ENCODE results near the gene C10orf90.

C10orf90 gene

DNA sequence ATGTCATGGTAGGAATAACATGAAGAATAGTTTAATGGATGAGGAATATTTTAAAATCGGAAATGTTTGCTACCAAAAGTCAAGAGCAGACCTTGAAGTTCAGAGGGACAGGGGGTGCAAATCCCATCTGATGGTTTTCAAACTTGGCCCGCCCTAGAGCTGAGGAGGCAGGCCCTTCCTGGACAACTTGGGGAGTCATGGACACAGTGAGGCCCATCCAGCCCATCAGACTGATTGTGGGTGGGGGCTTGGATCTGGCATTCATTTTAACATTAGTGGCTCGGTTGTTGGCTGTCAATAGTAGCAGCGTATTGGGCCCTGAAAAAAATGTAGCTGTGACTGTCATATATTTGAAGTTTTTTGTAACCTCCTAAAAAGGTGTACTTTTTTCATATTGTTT is 2.0 kb downstream of the C10orf90 start:
- no peak for DNase-seq (ENCODE audit: low read depth)
- no peak overlapping the region for H3K4me3 ChIP-seq (ENCODE audit: low read length)
- TF ChIP-seq, protein P1, sequence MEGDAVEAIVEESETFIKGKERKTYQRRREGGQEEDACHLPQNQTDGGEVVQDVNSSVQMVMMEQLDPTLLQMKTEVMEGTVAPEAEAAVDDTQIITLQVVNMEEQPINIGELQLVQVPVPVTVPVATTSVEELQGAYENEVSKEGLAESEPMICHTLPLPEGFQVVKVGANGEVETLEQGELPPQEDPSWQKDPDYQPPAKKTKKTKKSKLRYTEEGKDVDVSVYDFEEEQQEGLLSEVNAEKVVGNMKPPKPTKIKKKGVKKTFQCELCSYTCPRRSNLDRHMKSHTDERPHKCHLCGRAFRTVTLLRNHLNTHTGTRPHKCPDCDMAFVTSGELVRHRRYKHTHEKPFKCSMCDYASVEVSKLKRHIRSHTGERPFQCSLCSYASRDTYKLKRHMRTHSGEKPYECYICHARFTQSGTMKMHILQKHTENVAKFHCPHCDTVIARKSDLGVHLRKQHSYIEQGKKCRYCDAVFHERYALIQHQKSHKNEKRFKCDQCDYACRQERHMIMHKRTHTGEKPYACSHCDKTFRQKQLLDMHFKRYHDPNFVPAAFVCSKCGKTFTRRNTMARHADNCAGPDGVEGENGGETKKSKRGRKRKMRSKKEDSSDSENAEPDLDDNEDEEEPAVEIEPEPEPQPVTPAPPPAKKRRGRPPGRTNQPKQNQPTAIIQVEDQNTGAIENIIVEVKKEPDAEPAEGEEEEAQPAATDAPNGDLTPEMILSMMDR (IDR thresholded peaks at IDR 0.05; ENCODE audit: insufficient read depth, low read depth, low read length, missing control alignments) = no peak

DNA sequence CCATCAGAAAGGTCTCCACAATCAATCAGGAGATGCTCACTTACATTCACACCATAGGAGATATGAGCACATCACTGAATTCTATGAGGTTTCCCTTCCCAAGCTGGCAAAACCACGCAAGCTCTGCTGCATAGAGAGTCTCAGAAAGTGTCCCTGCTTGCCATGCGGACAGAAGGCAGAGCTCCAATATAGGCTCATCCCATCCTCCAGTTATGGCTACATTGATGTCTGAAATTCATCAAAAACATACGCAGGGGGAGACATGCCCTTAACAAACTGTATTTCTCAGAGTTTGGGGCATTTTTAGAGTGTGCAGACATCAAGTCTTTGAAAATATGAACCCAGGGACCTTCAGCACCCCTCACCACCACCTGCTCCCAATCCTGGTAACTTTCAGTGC is 2.9 kb downstream of the C10orf90 start:
- TF ChIP-seq, protein P1 (IDR thresholded peaks at IDR 0.05; ENCODE audit: insufficient read depth, low read depth, low read length, missing control alignments) = no peak
- H3K4me3 ChIP-seq (ENCODE audit: low read length) = no peak overlapping the region
- DNase-seq (ENCODE audit: low read depth) = no peak

- TF ChIP-seq, protein P1 (IDR thresholded peaks at IDR 0.05; ENCODE audit: insufficient read depth, low read depth, low read length, missing control alignments) = no peak
- DNase-seq (ENCODE audit: low read depth) = no peak
- H3K4me3 ChIP-seq (ENCODE audit: low read length) = no peak overlapping the region
These were observed 5.3 kb downstream of the C10orf90 start for GRCh38 chr10:126665207-126665606.

- TF ChIP-seq, protein P1 (IDR thresholded peaks at IDR 0.05; ENCODE audit: insufficient read depth, low read depth, low read length, missing control alignments) = no peak
- DNase-seq (ENCODE audit: low read depth) = peak; percentile 28
- H3K4me3 ChIP-seq (ENCODE audit: low read length) = no peak overlapping the region
These were observed 6.6 kb downstream of the C10orf90 start for GRCh38 chr10:126663880-126664279.

GRCh38 chr10:126663328-126663727 is 7.2 kb downstream of the C10orf90 start:
- no peak for DNase-seq (ENCODE audit: low read depth)
- H3K4me3 ChIP-seq (ENCODE audit: low read length) = no peak overlapping the region
- TF ChIP-seq, protein P1 (IDR thresholded peaks at IDR 0.05; ENCODE audit: insufficient read depth, low read depth, low read length, missing control alignments) = no peak

- H3K4me3 ChIP-seq (ENCODE audit: low read length) = no peak overlapping the region
- DNase-seq (ENCODE audit: low read depth) = no peak
- TF ChIP-seq, protein P1 (IDR thresholded peaks at IDR 0.05; ENCODE audit: insufficient read depth, low read depth, low read length, missing control alignments) = no peak
These were observed 8.5 kb downstream of the C10orf90 start for GRCh38 chr10:126661841-126662515.

DNA sequence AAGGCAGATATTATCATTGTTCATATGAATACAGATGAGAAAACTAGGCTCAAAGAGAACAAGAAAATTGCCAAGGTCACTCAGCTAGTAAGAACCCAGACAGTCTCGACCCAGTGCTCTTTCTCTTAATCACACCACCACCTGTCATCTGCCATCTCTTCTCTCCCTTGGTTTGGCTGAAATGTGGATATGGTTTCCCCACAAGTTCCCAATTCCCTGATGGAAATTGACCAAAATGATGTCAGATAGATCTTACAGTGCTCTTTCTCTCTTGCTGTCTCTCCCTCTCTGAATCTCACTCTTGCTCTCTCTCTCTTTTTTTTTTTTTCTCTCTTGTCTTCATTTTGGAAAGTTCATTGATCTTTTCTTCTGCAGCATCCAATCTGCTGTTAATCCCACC is 9.1 kb downstream of the C10orf90 start:
- no peak for DNase-seq (ENCODE audit: low read depth)

More for the DNA sequence above, 9.1 kb downstream of the C10orf90 start:
- H3K4me3 ChIP-seq (ENCODE audit: low read length) = no peak overlapping the region
- TF ChIP-seq, protein P1 (IDR thresholded peaks at IDR 0.05; ENCODE audit: insufficient read depth, low read depth, low read length, missing control alignments) = no peak

Data from epithelial cell of esophagus (primary cell).